RWPE2 (cell line): ENCODE data around the gene PSMD3.

Source experiments
- ATAC-seq: fragments of 200-7000 bp; cut with Tn5 transposase; 3 replicates; pipeline ENCODE4 v1.9.1; 2021; ENCODE audit warnings: low read depth
- DNase-seq: peaks from one replicate; pipeline ENCODE4 v3.0.0-alpha.2; 2020; ENCODE audit warnings: low spot score
- H3K27ac ChIP-seq: fragments of 450-650 bp; 2 replicates; pipeline ENCODE4 v1.5.1; 2017; ENCODE audit warnings: mild to moderate bottlenecking; ENCODE audit not compliant: poor library complexity, severe bottlenecking
- H3K27me3 ChIP-seq: fragments of 250-450 bp; sonication (Bioruptor Pico); 2 replicates; pipeline ENCODE4 v1.5.1; 2021; ENCODE audit warnings: mild to moderate bottlenecking, moderate library complexity; ENCODE audit not compliant: insufficient read depth, poor library complexity, severe bottlenecking
- H3K36me3 ChIP-seq: fragments of 250-450 bp; sonication (Bioruptor Pico); 2 replicates; pipeline ENCODE4 v1.5.1; 2020; ENCODE audit warnings: low read depth, mild to moderate bottlenecking, moderate library complexity
- H3K4me1 ChIP-seq: fragments of 250-450 bp; sonication (Bioruptor Pico); 2 replicates; pipeline ENCODE4 v1.5.1; 2021; ENCODE audit warnings: mild to moderate bottlenecking, moderate library complexity; ENCODE audit not compliant: insufficient read depth, poor library complexity, severe bottlenecking
- H3K4me3 ChIP-seq: fragments of 250-450 bp; sonication (Bioruptor Pico); 2 replicates; pipeline ENCODE4 v1.5.1; 2021; ENCODE audit warnings: mild to moderate bottlenecking, moderate library complexity; ENCODE audit not compliant: severe bottlenecking
- H3K9me3 ChIP-seq: fragments of 250-450 bp; sonication (Bioruptor Pico); 2 replicates; pipeline ENCODE4 v1.5.1; 2021; ENCODE audit warnings: mild to moderate bottlenecking, moderate library complexity; ENCODE audit not compliant: severe bottlenecking
- CTCF ChIP-seq: fragments of 450-650 bp; IDR thresholded peaks from one replicate; pipeline ENCODE4 v1.5.1; 2017; ENCODE audit warnings: mild to moderate bottlenecking, moderate library complexity; ENCODE audit not compliant: poor library complexity, severe bottlenecking

Gene PSMD3

GRCh38 chr17:40015998-40016985, 35.7 kb downstream of the PSMD3 start:
- no peak for DNase-seq
- Histone ChIP-seq H3K4me1 (peaks cover 50% of the 10 kb centered on the region), H3K27ac (peak overlapping the region; percentile 93), H3K4me3 (peak overlapping the region; percentile 19), H3K9me3 (no peaks in the 10 kb centered on the region), H3K27me3 (no peaks in the 10 kb centered on the region), H3K36me3 (peaks cover 37% of the 10 kb centered on the region)
- TF ChIP-seq CTCF, result no peak
- ATAC-seq, result no peak

GRCh38 chr17:40017422-40018080, 36.9 kb downstream of the PSMD3 start:
- DNase-seq, result no peak
- no peak for TF ChIP-seq CTCF
- H3K27me3 ChIP-seq, result no peaks in the 10 kb centered on the region
- H3K27ac ChIP-seq, result peak overlapping the region; percentile 93
- no peaks in the 10 kb centered on the region for H3K9me3 ChIP-seq
- peaks cover 47% of the 10 kb centered on the region for H3K36me3 ChIP-seq
- ATAC-seq, result no peak
- H3K4me1 ChIP-seq, result peaks cover 59% of the 10 kb centered on the region
- H3K4me3 ChIP-seq, result no peak overlapping the region

GRCh38 chr17:40018211-40019121, 37.9 kb downstream of the PSMD3 start:
- no peak for DNase-seq
- Histone ChIP-seq H3K27me3 (no peaks in the 10 kb centered on the region), H3K36me3 (peaks cover 52% of the 10 kb centered on the region), H3K4me1 (peaks cover 68% of the 10 kb centered on the region), H3K4me3 (no peak overlapping the region), H3K9me3 (no peaks in the 10 kb centered on the region), H3K27ac (peak overlapping the region; percentile 93)
- ATAC-seq, result no peak
- TF ChIP-seq CTCF, result no peak

- Histone ChIP-seq H3K27me3 (no peaks in the 10 kb centered on the region), H3K27ac (peak overlapping the region; percentile 93), H3K4me3 (no peak overlapping the region), H3K4me1 (peaks cover 71% of the 10 kb centered on the region), H3K36me3 (peaks cover 54% of the 10 kb centered on the region), H3K9me3 (no peaks in the 10 kb centered on the region)
- ATAC-seq (no peak), DNase-seq (no peak)
- TF ChIP-seq CTCF, result no peak
Measured at GRCh38 chr17:40019140-40019991, 38.8 kb downstream of the PSMD3 start.
